ENCODE results near the gene ENPP6.
"Not testable (repeated sequence)": the region's sequence is repeated elsewhere in the genome, so short reads cannot be mapped to it uniquely, and the experiment has no call there.

Gene ENPP6

GRCh38 chr4:184235526-184235925, 17.9 kb upstream of the ENPP6 start:
- no peak for DNase-seq (ENCODE audit: low read depth in 2 of 2)

- no peak for DNase-seq (ENCODE audit: low read depth in 2 of 2)
Observed at GRCh38 chr4:184234155-184234554, 16.5 kb upstream of the ENPP6 start.

- no peak for DNase-seq (ENCODE audit: low read depth in 2 of 2)
Observed at GRCh38 chr4:184232975-184233374, 15.3 kb upstream of the ENPP6 start.

GRCh38 chr4:184232202-184232601, 14.5 kb upstream of the ENPP6 start:
- DNase-seq (ENCODE audit: low read depth in 2 of 2) = no peak

GRCh38 chr4:184231573-184231972, 13.9 kb upstream of the ENPP6 start:
- no peak for DNase-seq (ENCODE audit: low read depth in 2 of 2)

- no peak for DNase-seq (ENCODE audit: low read depth in 2 of 2)
Observed at GRCh38 chr4:184228056-184228705, 10.5 kb upstream of the ENPP6 start.

GRCh38 chr4:184216515-184216914, 1.2 kb downstream of the ENPP6 start:
- DNase-seq (ENCODE audit: low read depth in 2 of 2) = no peak

- no peak for DNase-seq (ENCODE audit: low read depth in 2 of 2)
Observed at GRCh38 chr4:184215709-184216328, 1.9 kb downstream of the ENPP6 start.

GRCh38 chr4:184214931-184215330, 2.7 kb downstream of the ENPP6 start:
- DNase-seq (ENCODE audit: low read depth in 2 of 2) = no peak

GRCh38 chr4:184207734-184208607, 9.7 kb downstream of the ENPP6 start:
- not testable (repeated sequence) for DNase-seq (ENCODE audit: low read depth in 2 of 2)

- no peak for DNase-seq (ENCODE audit: low read depth in 2 of 2)
Observed at GRCh38 chr4:184205243-184205642, 12.4 kb downstream of the ENPP6 start.

- DNase-seq (ENCODE audit: low read depth in 2 of 2) = no peak
Observed at GRCh38 chr4:184203300-184203699, 14.4 kb downstream of the ENPP6 start.

- DNase-seq (ENCODE audit: low read depth in 2 of 2) = no peak
Observed at GRCh38 chr4:184201179-184201578, 16.5 kb downstream of the ENPP6 start.

- no peak for DNase-seq (ENCODE audit: low read depth in 2 of 2)
Observed at GRCh38 chr4:184200296-184200695, 17.4 kb downstream of the ENPP6 start.

- DNase-seq (ENCODE audit: low read depth in 2 of 2) = no peak
Observed at GRCh38 chr4:184199780-184200179, 17.9 kb downstream of the ENPP6 start.

- DNase-seq (ENCODE audit: low read depth in 2 of 2) = no peak
Observed at GRCh38 chr4:184198190-184198589, 19.5 kb downstream of the ENPP6 start.

GRCh38 chr4:184197536-184198082, 20.1 kb downstream of the ENPP6 start:
- no peak for DNase-seq (ENCODE audit: low read depth in 2 of 2)

- no peak for DNase-seq (ENCODE audit: low read depth in 2 of 2)
Observed at GRCh38 chr4:184196730-184197385, 20.8 kb downstream of the ENPP6 start.

- DNase-seq (ENCODE audit: low read depth in 2 of 2) = no peak
Observed at GRCh38 chr4:184193556-184194525, 23.8 kb downstream of the ENPP6 start.

- DNase-seq (ENCODE audit: low read depth in 2 of 2) = no peak
Observed at GRCh38 chr4:184192933-184193332, 24.7 kb downstream of the ENPP6 start.

GRCh38 chr4:184191267-184191666, 26.4 kb downstream of the ENPP6 start:
- no peak for DNase-seq (ENCODE audit: low read depth in 2 of 2)
